ENCODE results near the gene ACTRT3.

GRCh38 chr3:169748670-169749069, 20.7 kb downstream of the ACTRT3 start:
- no peak for TF ChIP-seq CTCF (IDR thresholded peaks at IDR 0.05)
- TF ChIP-seq EZH2 (IDR thresholded peaks at IDR 0.05), result no peak
- TF ChIP-seq EZH2phosphoT487 (IDR thresholded peaks at IDR 0.05), result no peak
